H9 (cell line): ENCODE results near the gene BTBD19. TPM values are rescaled to one million over a fixed set of nuclear protein-coding genes. Genes with fewer than 3 reads are reported as not detected.

Experiments used
- DNase-seq: peaks from one replicate; pipeline ENCODE4 v3.0.0-alpha.2; 2017
- H2AFZ ChIP-seq: one replicate; pipeline ENCODE4 v1.6.1; 2013; ENCODE audit warnings: mild to moderate bottlenecking, low read length, control low read depth, moderate library complexity
- H2AK5ac ChIP-seq: 2 replicates; pipeline ENCODE4 v1.6.1; 2013; ENCODE audit warnings: low read length, control low read depth, mixed read lengths; ENCODE audit not compliant: insufficient read length
- H2BK120ac ChIP-seq: one replicate; pipeline ENCODE4 v1.6.1; 2013; ENCODE audit warnings: low read depth, mild to moderate bottlenecking, low read length, control low read depth, inconsistent platforms; ENCODE audit not compliant: poor library complexity, severe bottlenecking
- H2BK12ac ChIP-seq: 2 replicates; pipeline ENCODE4 v1.6.1; 2013; ENCODE audit warnings: low read length, control low read depth, mixed read lengths, low read depth; ENCODE audit not compliant: insufficient read length
- H2BK15ac ChIP-seq: 2 replicates; pipeline ENCODE4 v1.6.1; 2013; ENCODE audit warnings: low read depth, low read length, control low read depth
- H2BK20ac ChIP-seq: one replicate; pipeline ENCODE4 v1.6.1; 2013; ENCODE audit warnings: low read depth, mild to moderate bottlenecking, low read length, control low read depth, inconsistent platforms; ENCODE audit not compliant: poor library complexity, severe bottlenecking
- H2BK5ac ChIP-seq: 2 replicates; pipeline ENCODE4 v1.6.1; 2013; ENCODE audit warnings: low read length, control low read depth, mixed read lengths; ENCODE audit not compliant: insufficient read length
- H3K14ac ChIP-seq: 2 replicates; pipeline ENCODE4 v1.6.1; 2013; ENCODE audit warnings: low read length, control low read depth; ENCODE audit not compliant: insufficient read depth
- H3K18ac ChIP-seq: 2 replicates; pipeline ENCODE4 v1.6.1; 2013; ENCODE audit warnings: low read depth, mild to moderate bottlenecking, mixed read lengths, low read length, control low read depth; ENCODE audit not compliant: insufficient read length
- H3K23ac ChIP-seq: 2 replicates; pipeline ENCODE4 v1.6.1; 2013; ENCODE audit warnings: low read length, control low read depth, mixed read lengths, low read depth; ENCODE audit not compliant: insufficient read length
- H3K23me2 ChIP-seq: 2 replicates; pipeline ENCODE4 v1.6.1; 2013; ENCODE audit warnings: low read depth, mild to moderate bottlenecking, mixed read lengths, low read length, control low read depth; ENCODE audit not compliant: insufficient read length, poor library complexity, severe bottlenecking
- H3K27ac ChIP-seq: 2 replicates; pipeline ENCODE4 v1.5.1; 2013; ENCODE audit warnings: low read length, control low read depth, mixed read lengths, low read depth; ENCODE audit not compliant: insufficient read length
- H3K27me3 ChIP-seq: 2 replicates; pipeline ENCODE4 v1.6.1; 2013; ENCODE audit warnings: low read length, control low read depth, inconsistent platforms; ENCODE audit not compliant: insufficient read depth
- H3K4ac ChIP-seq: 2 replicates; pipeline ENCODE4 v1.6.1; 2013; ENCODE audit warnings: low read depth, mild to moderate bottlenecking, control low read depth, inconsistent platforms, low read length, moderate library complexity
- H3K4me1 ChIP-seq: 2 replicates; pipeline ENCODE4 v1.6.1; 2013; ENCODE audit warnings: low read length, control low read depth, inconsistent platforms; ENCODE audit not compliant: insufficient read depth
- H3K4me2 ChIP-seq: 2 replicates; pipeline ENCODE4 v1.6.1; 2013; ENCODE audit warnings: low read length, control low read depth, mixed read lengths; ENCODE audit not compliant: insufficient read length, insufficient read depth
- H3K56ac ChIP-seq: 2 replicates; pipeline ENCODE4 v1.6.1; 2013; ENCODE audit warnings: low read depth, mild to moderate bottlenecking, mixed read lengths, low read length, control low read depth; ENCODE audit not compliant: insufficient read length
- H3K79me1 ChIP-seq: 2 replicates; pipeline ENCODE4 v1.6.1; 2013; ENCODE audit warnings: low read depth, mild to moderate bottlenecking, moderate library complexity, low read length, control low read depth, inconsistent platforms; ENCODE audit not compliant: insufficient read depth, poor library complexity, severe bottlenecking
- H3K79me2 ChIP-seq: 2 replicates; pipeline ENCODE4 v1.6.1; 2013; ENCODE audit warnings: low read length, control low read depth, inconsistent platforms; ENCODE audit not compliant: insufficient read depth
- H3K9ac ChIP-seq: 2 replicates; pipeline ENCODE4 v1.6.1; 2013; ENCODE audit warnings: low read length, control low read depth, mixed read lengths; ENCODE audit not compliant: insufficient read length; ENCODE audit errors: extremely low read depth
- H3K9me3 ChIP-seq: one replicate; pipeline ENCODE4 v1.6.1; 2013; ENCODE audit warnings: low read depth, low read length, inconsistent platforms; ENCODE audit not compliant: control insufficient read depth
- H3T11ph ChIP-seq: one replicate; pipeline ENCODE4 v1.6.1; 2013; ENCODE audit warnings: mild to moderate bottlenecking, low read length, control low read depth, inconsistent platforms
- H4K20me1 ChIP-seq: one replicate; pipeline ENCODE4 v1.6.1; 2013; ENCODE audit not compliant: control insufficient read depth, insufficient read length, insufficient read depth
- H4K5ac ChIP-seq: 2 replicates; pipeline ENCODE4 v1.6.1; 2013; ENCODE audit warnings: low read depth, mild to moderate bottlenecking, mixed read lengths, low read length, control low read depth; ENCODE audit not compliant: insufficient read length
- H4K8ac ChIP-seq: replicated peaks from 2 replicates; pipeline ENCODE4 v1.6.1; 2013; ENCODE audit warnings: low read length, control low read depth, mixed read lengths, low read depth; ENCODE audit not compliant: insufficient read length
- H4K91ac ChIP-seq: 2 replicates; pipeline ENCODE4 v1.6.1; 2013; ENCODE audit warnings: low read depth, mild to moderate bottlenecking, moderate library complexity, mixed read lengths, low read length, control low read depth; ENCODE audit not compliant: insufficient read length
- H3K27ac Mint-ChIP-seq, 3 experiments: 2 replicates in 2 of 3; 3 replicates in 1 of 3; pipeline ENCODE4 v1.8.0; 2020 to 2021; ENCODE audit warnings: mixed read lengths in 3 of 3, mild to moderate bottlenecking in 1 of 3, moderate library complexity in 1 of 3
- H3K27me3 Mint-ChIP-seq: 2 replicates; pipeline ENCODE4 v1.8.0; 2021; ENCODE audit warnings: low read depth, mild to moderate bottlenecking, moderate library complexity, mixed read lengths
- H3K36me3 Mint-ChIP-seq, 3 experiments: 2 replicates in 2 of 3; 3 replicates in 1 of 3; pipeline ENCODE4 v1.8.0; 2020 to 2021; ENCODE audit warnings: low read depth in 3 of 3, mixed read lengths in 3 of 3; ENCODE audit not compliant: insufficient read depth in 1 of 3
- H3K4me1 Mint-ChIP-seq, 2 experiments: 2 replicates each; pipeline ENCODE4 v1.8.0; 2020; ENCODE audit warnings: mixed read lengths in 2 of 2
- H3K4me3 Mint-ChIP-seq, 2 experiments: 2 replicates in 1 of 2; 3 replicates in 1 of 2; pipeline ENCODE4 v1.8.0; 2020 to 2021; ENCODE audit warnings: mild to moderate bottlenecking in 2 of 2, mixed read lengths in 2 of 2, moderate library complexity in 1 of 2
- H3K9me3 Mint-ChIP-seq, 2 experiments: 2 replicates in 1 of 2; 3 replicates in 1 of 2; pipeline ENCODE4 v1.8.0; 2020; ENCODE audit warnings: mild to moderate bottlenecking in 2 of 2, mixed read lengths in 2 of 2, moderate library complexity in 1 of 2
- CTCF ChIP-seq: fragments of 200-600 bp; sonication (generic); conservative IDR thresholded peaks from 3 replicates; pipeline ENCODE4 v1.8.0; 2021; ENCODE audit warnings: antibody characterized with exemption, mild to moderate bottlenecking
- WGBS: extraction: QIAGEN DNeasy Blood & Tissue Kit; methylation state at CpG from one replicate; pipeline ENCODE4 v1.1.7; 2013; ENCODE audit warnings: missing lambda C conversion rate, low lambda C conversion rate, mixed read lengths; ENCODE audit not compliant: insufficient read length; ENCODE audit errors: extremely low coverage; 5-methylcytosine and 5-hydroxymethylcytosine counted together
- total RNA-seq: library from RNA; stranded (reverse); gene quantifications from 2 replicates; pipeline ENCODE4 v1.2.1, GENCODE V29; 2021

BTBD19 gene
- total RNA-seq, 1 experiment from 2014 or later = 1.9 TPM

- Histone ChIP-seq H3K27ac (no peak overlapping the region), H3K4me1 (peaks cover 10% of the 10 kb centered on the region; the same call in 1 of the 2 replicates), H3K23ac (no peak overlapping the region), H2AFZ (no peak overlapping the region), H2BK15ac (no peak overlapping the region), H3K79me1 (no peaks in the 10 kb centered on the region), H3K56ac (no peak overlapping the region), H2BK120ac (no peak overlapping the region), H2BK12ac (no peak overlapping the region), H3K9ac (no peak overlapping the region), H3T11ph (no peak overlapping the region), H2BK5ac (no peak overlapping the region), H4K5ac (no peak overlapping the region), H2BK20ac (no peak overlapping the region), H3K4ac (no peak overlapping the region), H3K79me2 (no peaks in the 10 kb centered on the region), H2AK5ac (no peak overlapping the region), H3K27me3 (no peaks in the 10 kb centered on the region), H4K8ac (no peak overlapping the region), H4K91ac (peak overlapping the region; percentile 19), H3K18ac (no peak overlapping the region), H3K9me3 (no peaks in the 10 kb centered on the region), H3K23me2 (peaks cover 8% of the 10 kb centered on the region), H3K14ac (no peak overlapping the region), H3K4me2 (no peak overlapping the region), H4K20me1 (no peaks in the 10 kb centered on the region)
- peaks cover 3 to 44% (median 26%) of the 10 kb centered on the region in 3 experiments for H3K36me3 Mint-ChIP-seq
- no peaks in the 10 kb centered on the region for H3K9me3 Mint-ChIP-seq
- no peak overlapping the region for H3K4me3 Mint-ChIP-seq
- peak; percentile 36 for DNase-seq
- peaks cover 38 to 40% of the 10 kb centered on the region in 2 experiments for H3K4me1 Mint-ChIP-seq
- peaks cover 3% of the 10 kb centered on the region for H3K27me3 Mint-ChIP-seq
- no peak; the same call in 2 of the 3 replicates for TF ChIP-seq CTCF
- WGBS = no CpG with 5 or more reads among the region's 20 CpGs
- peak overlapping the region; percentile 31 to 92 (median 88); a peak in 4 of 7 replicates for H3K27ac Mint-ChIP-seq
These were observed 2.9 kb upstream of the BTBD19 start for GRCh38 chr1:44805311-44806024.
